ENCODE results near the gene DIPK2A. TPM values are rescaled to one million over a fixed set of nuclear protein-coding genes. Genes with fewer than 3 reads are reported as not detected.
A peak's percentile ranks its signal among the peaks of the same experiment; 100 is the strongest.

DIPK2A gene
- total RNA-seq, 1 experiment from 2014 or later, result 28.5 TPM

DNA sequence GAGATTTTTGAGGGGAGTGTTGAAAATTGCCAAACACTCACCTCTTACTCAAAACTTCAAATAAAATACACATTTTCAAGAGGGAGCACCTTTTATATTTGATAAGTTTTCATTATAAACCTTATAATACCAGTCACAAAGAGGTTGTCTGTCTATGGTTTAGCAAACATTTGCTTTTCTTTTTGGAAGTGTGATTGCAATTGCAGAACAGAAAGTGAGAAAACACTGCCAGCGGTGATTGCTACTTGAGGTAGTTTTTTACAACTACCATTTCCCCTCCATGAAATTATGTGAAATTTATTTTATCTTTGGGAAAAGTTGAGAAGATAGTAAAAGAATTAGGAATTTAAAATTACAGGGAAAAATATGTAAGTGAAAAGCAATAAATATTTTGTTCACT is 20.1 kb downstream of the DIPK2A start:
- H3K4me2 ChIP-seq (ENCODE audit: low read length), result no peak overlapping the region
- TF ChIP-seq, protein P1, sequence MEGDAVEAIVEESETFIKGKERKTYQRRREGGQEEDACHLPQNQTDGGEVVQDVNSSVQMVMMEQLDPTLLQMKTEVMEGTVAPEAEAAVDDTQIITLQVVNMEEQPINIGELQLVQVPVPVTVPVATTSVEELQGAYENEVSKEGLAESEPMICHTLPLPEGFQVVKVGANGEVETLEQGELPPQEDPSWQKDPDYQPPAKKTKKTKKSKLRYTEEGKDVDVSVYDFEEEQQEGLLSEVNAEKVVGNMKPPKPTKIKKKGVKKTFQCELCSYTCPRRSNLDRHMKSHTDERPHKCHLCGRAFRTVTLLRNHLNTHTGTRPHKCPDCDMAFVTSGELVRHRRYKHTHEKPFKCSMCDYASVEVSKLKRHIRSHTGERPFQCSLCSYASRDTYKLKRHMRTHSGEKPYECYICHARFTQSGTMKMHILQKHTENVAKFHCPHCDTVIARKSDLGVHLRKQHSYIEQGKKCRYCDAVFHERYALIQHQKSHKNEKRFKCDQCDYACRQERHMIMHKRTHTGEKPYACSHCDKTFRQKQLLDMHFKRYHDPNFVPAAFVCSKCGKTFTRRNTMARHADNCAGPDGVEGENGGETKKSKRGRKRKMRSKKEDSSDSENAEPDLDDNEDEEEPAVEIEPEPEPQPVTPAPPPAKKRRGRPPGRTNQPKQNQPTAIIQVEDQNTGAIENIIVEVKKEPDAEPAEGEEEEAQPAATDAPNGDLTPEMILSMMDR (conservative IDR thresholded peaks at IDR 0.05; ENCODE audit: low read depth, low read length), result no peak
- TF ChIP-seq EZH2 (IDR thresholded peaks at IDR 0.05; ENCODE audit: low read length, unreplicated experiment) (no peak), EZH2phosphoT487 (IDR thresholded peaks at IDR 0.05; ENCODE audit: borderline replicate concordance, low read length) (no peak)
- POLR2A ChIA-PET (ENCODE audit: unreplicated experiment), result no interaction called here
- no peaks in the 10 kb centered on the region for H3K4me1 ChIP-seq (ENCODE audit: insufficient read depth, low read length)
- BruUV-seq (replicated peaks), result no TSS peak
- no peaks in the 10 kb centered on the region; the same call in 1 of the 2 replicates for H3K36me3 ChIP-seq (ENCODE audit: low read depth, low read length)
- no peaks in the 10 kb centered on the region for H3K79me2 ChIP-seq (ENCODE audit: low read length)
- no peak overlapping the region for H3K9ac ChIP-seq (ENCODE audit: low read length)
- H2AFZ ChIP-seq (ENCODE audit: low read length), result no peak overlapping the region
- no peaks in the 10 kb centered on the region for H4K20me1 ChIP-seq (ENCODE audit: low read length)
- no peaks in the 10 kb centered on the region for H3K9me2 ChIP-seq (replicated peaks; ENCODE audit: low read length)
- no peaks in the 10 kb centered on the region for H3K9me3 ChIP-seq (ENCODE audit: low read length)
- no peaks in the 10 kb centered on the region for H3K27me3 ChIP-seq (ENCODE audit: low read length)
- CTCF ChIA-PET, result no interaction called here
- H3F3A ChIP-seq (ENCODE audit: low read length, unreplicated experiment), result no peaks in the 10 kb centered on the region
- no peak overlapping the region for H3K27ac ChIP-seq (ENCODE audit: low read length)
- no peak for DNase-seq
- intact Hi-C loops (cut with micrococcal nuclease), result no loop called here
- H3K4me3 ChIP-seq (ENCODE audit: low read length), result no peak overlapping the region
- no peak for ATAC-seq

GRCh38 chr3:143998266-143998665 is 26.6 kb downstream of the DIPK2A start:
- H3K9me2 ChIP-seq (replicated peaks; ENCODE audit: low read length), result no peaks in the 10 kb centered on the region
- H3F3A ChIP-seq (ENCODE audit: low read length, unreplicated experiment), result no peaks in the 10 kb centered on the region
- H3K27ac ChIP-seq (ENCODE audit: low read length), result no peak overlapping the region
- TF ChIP-seq EZH2phosphoT487 (IDR thresholded peaks at IDR 0.05; ENCODE audit: borderline replicate concordance, low read length) (no peak), EZH2 (IDR thresholded peaks at IDR 0.05; ENCODE audit: low read length, unreplicated experiment) (no peak)
- TF ChIP-seq, protein P1 (conservative IDR thresholded peaks at IDR 0.05; ENCODE audit: low read depth, low read length), result no peak
- H3K27me3 ChIP-seq (ENCODE audit: low read length), result no peaks in the 10 kb centered on the region
- H3K4me1 ChIP-seq (ENCODE audit: insufficient read depth, low read length), result 0 out of 2 replicates have a peak, but pooled peaks cover 3% of the 10 kb centered on the region
- DNase-seq (peak; percentile 56), ATAC-seq (no peak; the same call in none of the 2 replicates)
- H3K9me3 ChIP-seq (ENCODE audit: low read length), result no peaks in the 10 kb centered on the region
- no peaks in the 10 kb centered on the region; the same call in 1 of the 2 replicates for H3K36me3 ChIP-seq (ENCODE audit: low read depth, low read length)
- H3K4me2 ChIP-seq (ENCODE audit: low read length), result peak overlapping the region; percentile 21; the same call in 1 of the 2 replicates
- H2AFZ ChIP-seq (ENCODE audit: low read length), result no peak overlapping the region
- intact Hi-C loops (cut with micrococcal nuclease), result no loop called here
- CTCF ChIA-PET, result no interaction called here
- BruUV-seq (replicated peaks), result no TSS peak
- no peaks in the 10 kb centered on the region for H4K20me1 ChIP-seq (ENCODE audit: low read length)
- no peak overlapping the region for H3K4me3 ChIP-seq (ENCODE audit: low read length)
- POLR2A ChIA-PET (ENCODE audit: unreplicated experiment), result no interaction called here
- H3K79me2 ChIP-seq (ENCODE audit: low read length), result no peaks in the 10 kb centered on the region
- no peak overlapping the region for H3K9ac ChIP-seq (ENCODE audit: low read length)

DNA sequence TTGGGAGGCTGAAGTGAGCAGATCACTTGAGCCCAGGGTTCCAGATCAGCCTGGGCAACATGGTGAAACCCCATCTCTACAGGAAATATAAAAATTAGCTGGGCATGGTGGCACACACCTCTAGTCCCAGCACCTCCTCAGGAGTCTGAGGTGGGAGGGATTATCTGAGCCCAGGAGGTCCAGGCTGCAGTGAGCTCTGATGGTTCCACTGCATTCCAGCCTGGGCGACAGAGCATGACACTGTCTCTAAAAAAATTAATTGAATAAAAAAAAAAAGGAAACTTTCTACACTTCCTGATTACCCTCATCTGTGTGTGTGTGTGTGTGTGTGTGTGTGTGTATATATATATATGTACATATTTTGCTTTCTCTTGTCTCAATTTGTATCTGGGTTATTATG is 31.4 kb downstream of the DIPK2A start:
- no peak for ATAC-seq
- Histone ChIP-seq H3K9me3 (ENCODE audit: low read length) (no peaks in the 10 kb centered on the region), H3K4me3 (ENCODE audit: low read length) (no peak overlapping the region), H3K9me2 (replicated peaks; ENCODE audit: low read length) (no peaks in the 10 kb centered on the region), H3K4me2 (ENCODE audit: low read length) (no peak overlapping the region), H2AFZ (ENCODE audit: low read length) (no peak overlapping the region), H3K27ac (ENCODE audit: low read length) (no peak overlapping the region), H3K36me3 (ENCODE audit: low read depth, low read length) (no peaks in the 10 kb centered on the region), H3K79me2 (ENCODE audit: low read length) (no peaks in the 10 kb centered on the region), H4K20me1 (ENCODE audit: low read length) (no peaks in the 10 kb centered on the region), H3K27me3 (ENCODE audit: low read length) (no peaks in the 10 kb centered on the region), H3K4me1 (ENCODE audit: insufficient read depth, low read length) (0 out of 2 replicates have a peak, but pooled peaks cover 2% of the 10 kb centered on the region), H3K9ac (ENCODE audit: low read length) (no peak overlapping the region), H3F3A (ENCODE audit: low read length, unreplicated experiment) (no peaks in the 10 kb centered on the region)
- TF ChIP-seq EZH2 (IDR thresholded peaks at IDR 0.05; ENCODE audit: low read length, unreplicated experiment), result no peak
- no peak for TF ChIP-seq EZH2phosphoT487 (IDR thresholded peaks at IDR 0.05; ENCODE audit: borderline replicate concordance, low read length)
- TF ChIP-seq, protein P1 (conservative IDR thresholded peaks at IDR 0.05; ENCODE audit: low read depth, low read length), result no peak
- CTCF ChIA-PET, result no interaction called here
- POLR2A ChIA-PET (ENCODE audit: unreplicated experiment), result no interaction called here
- no TSS peak for BruUV-seq (replicated peaks)
- intact Hi-C loops (cut with micrococcal nuclease), result no loop called here
- DNase-seq, result no peak
